Stimulated activated CD4-positive, alpha-beta T cell treated with anti-CD3 and anti-CD28 coated beads, Interleukin-4, amount 100 ng/mL, for 4 hours (primary cell): ENCODE data around the gene RLN3.
"Not testable (repeated sequence)": the region's sequence is repeated elsewhere in the genome, so short reads cannot be mapped to it uniquely, and the experiment has no call there.

Experiments used
- DNase-seq, 2 experiments: peaks; one replicate each; pipeline ENCODE4 v3.0.0-alpha.2; 2020

The RLN3 gene

GRCh38 chr19:13995878-13996765 is 31.8 kb upstream of the RLN3 start:
- no peak for DNase-seq

GRCh38 chr19:13996928-13997630 is 30.9 kb upstream of the RLN3 start:
- DNase-seq: no peak

- no peak for DNase-seq
These were observed 30.4 kb upstream of the RLN3 start for GRCh38 chr19:13997631-13997962.

GRCh38 chr19:13998426-13998825 is 29.5 kb upstream of the RLN3 start:
- no peak for DNase-seq

GRCh38 chr19:13999085-13999484 is 28.9 kb upstream of the RLN3 start:
- DNase-seq: no peak

DNA sequence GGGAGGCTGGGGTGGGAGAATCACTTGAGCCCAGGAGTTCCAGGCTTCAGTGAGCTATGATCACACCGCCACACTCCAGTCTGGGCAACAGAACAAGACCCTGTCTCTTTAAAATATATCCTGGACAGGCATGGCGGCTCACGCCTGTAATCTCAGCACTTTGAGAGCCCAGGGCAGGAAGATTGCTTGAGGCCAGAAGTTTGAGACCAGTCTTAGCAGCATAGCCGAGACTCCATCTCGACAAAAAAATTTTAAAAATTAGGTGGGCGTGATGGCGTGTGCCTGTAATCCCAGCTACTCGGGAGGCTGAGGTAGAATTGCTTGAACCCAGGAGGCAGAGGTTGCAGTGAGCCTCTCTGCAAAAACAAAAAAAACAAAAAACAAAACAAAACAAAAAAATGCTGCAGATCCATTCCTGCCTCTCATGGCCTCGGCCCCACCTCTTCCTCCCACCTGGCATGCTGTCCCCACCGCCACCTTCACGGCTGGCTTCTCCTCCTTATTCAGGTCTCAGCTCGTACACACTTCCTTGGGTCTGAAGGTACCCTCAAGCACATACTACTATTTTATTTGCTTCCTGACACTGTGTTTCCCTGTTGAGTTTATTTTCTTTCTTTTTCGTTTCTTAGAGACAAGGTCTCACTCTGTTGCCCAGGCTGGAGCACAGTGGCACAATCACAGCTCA is 27.1 kb upstream of the RLN3 start:
- DNase-seq: no peak

DNA sequence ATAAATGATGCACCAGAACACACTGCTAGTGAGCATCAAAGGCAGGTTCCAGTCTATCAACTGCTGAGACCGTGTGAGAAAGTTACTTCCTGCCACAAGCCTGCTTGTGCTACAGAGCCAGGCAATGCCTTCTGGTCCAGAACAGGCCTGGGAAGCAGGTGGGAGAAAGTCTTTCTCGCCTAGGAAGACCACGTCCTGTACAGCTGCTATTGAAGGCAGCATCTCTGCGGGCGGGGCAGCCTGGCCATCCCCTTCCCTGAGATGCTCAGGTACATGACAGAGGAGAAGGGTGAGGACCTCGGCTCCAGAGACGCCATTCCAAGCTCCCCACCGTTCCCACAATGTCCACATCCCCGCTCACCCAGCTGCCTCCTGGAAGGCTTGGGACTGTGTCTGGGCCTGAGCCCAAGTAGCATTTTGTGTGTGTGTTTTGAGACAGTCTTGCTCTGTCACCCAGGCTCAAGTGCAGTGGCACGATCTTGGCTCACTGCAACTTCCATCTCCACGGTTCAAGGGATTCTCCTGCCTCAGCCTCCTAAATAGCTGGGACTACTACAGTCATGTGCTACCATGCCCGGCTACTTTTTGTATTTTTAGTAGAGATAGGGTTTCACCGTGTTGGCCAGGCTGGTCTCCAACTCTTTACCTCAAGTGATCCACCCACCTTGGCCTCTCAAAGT is 25.2 kb upstream of the RLN3 start:
- no peak for DNase-seq

GRCh38 chr19:14003251-14004055 is 24.5 kb upstream of the RLN3 start:
- DNase-seq: no peak

GRCh38 chr19:14004619-14005348 is 23.2 kb upstream of the RLN3 start:
- no peak for DNase-seq

DNA sequence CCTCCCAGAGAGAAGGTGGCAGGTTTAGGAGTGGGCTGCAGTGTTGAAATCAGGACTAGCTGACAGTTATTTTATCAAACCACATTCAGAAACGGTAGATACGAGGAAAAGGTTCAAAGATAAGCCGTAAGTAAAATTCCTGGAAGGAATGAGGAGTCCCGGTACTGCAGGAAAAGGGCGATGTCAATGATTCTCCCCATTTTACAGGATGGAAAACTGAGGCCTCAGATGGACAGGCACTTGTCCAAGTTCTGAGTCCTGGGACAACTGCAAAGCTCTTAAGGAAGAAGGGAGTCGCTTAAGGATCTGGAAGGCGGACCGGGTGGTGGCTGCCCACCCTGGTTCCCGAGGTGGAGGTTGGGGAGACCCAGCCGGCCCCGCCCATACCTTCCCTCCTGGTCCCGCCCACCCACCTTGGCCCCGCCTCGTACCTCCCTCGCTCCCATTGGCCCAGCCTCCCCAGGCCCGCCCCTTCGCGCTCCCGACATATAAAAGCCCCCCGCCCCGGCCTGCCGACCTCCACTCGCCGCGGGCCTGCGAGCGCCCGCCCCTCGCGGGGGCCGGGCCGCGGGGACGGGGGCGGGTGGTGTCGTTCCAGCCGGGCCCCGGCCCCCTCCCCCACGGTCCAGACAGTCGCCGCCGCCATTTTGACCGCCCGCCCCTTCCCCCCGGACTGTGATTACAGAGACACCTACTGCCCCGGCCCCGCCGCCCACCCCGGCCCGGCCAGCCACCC is 22.4 kb upstream of the RLN3 start:
- DNase-seq: peak; percentile 85 to 91

- peak; percentile 99 to 100 for DNase-seq
These were observed 21.7 kb upstream of the RLN3 start, which contains the start of gene RFX1 for GRCh38 chr19:14006085-14006765. Gene RFX1, minus strand, starts transcription at chr19:14006320. Its CDS starts 12,477 bp downstream, at chr19:13993843.

DNA sequence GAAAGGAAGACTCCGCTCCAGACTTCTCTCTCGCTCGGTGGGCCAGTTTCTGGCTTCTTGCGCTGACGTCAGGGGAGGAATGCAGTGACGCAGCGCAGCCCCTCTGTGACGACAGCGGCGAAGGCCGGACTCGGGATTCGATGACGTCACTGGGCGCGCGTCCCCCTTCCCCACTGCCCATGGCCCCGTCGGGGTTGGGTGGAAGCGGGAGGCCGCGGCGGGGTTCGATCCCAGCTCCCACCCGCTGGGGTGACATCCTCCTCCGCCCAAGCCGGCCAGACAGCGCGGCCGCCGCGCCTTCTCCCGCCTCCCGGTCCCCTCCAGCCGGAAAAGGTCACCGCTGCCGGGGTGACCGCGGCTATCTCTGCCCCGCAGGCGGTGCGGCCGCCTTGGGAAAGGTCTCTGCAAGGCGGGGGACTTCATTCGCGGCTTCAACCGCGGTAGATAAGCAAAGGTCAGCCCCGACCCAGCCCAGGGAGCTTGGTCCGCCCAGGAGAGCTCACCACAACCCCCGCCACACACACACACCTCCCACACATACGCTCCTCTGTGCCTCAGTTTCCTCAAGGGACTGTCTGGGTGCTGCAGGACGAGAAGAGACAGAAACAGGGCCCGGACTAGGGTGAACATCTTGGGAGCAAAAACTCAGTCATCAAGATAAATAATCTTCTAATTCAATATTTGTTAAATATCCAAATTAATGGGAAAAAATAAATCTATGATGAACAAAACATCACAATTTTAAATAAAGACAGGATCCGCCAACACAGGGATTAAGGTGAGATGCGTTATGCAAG is 21.0 kb upstream of the RLN3 start:
- peak in 1 of 2 experiments; percentile 75 for DNase-seq

GRCh38 chr19:14012378-14012915 is 15.5 kb upstream of the RLN3 start:
- DNase-seq: no peak

DNA sequence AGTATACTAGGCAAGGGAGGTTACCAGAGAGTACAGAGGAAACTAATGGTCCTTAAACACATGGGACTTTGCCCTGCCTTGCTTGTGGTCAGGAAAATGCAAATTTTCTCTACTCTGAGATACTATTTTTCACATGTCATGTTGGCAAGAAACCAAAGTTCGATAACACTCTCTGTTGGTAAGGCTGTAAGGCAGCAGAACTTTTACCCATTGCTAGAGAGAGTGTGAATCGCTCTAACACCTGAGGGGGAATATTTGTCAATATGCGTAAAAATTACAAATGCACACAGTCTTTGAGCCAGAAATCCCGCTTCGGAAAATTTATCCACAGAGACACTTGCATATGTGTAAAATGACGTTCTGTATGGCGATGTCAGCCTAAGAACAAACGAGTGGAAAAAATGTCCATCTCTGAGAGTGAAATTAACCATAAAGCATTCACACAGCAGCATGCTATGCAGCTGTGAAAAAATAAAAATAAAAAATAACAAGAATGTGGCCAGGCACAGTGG is 12.4 kb upstream of the RLN3 start:
- DNase-seq: no peak

- DNase-seq: no peak
These were observed 8.8 kb upstream of the RLN3 start for GRCh38 chr19:14019100-14019499.

DNA sequence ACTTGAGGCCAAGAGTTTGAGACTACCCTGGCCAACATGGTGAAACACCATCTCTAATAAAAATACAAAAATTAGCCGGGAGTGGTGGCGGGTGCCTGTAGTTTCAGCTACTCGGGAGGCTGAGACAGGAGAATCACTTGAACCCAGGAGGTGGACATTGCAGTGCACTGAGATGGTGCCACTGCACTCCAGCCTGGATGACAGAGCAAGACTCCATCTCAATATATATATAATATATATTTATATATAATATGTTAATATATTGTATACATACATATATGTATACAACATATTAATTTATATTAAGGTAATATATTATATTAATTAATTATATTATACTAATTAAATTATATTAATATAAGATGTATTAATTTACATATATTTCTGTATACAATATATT is 8.2 kb upstream of the RLN3 start:
- not testable (repeated sequence) for DNase-seq

- no peak for DNase-seq
These were observed 6.5 kb upstream of the RLN3 start for GRCh38 chr19:14021474-14021873.

DNA sequence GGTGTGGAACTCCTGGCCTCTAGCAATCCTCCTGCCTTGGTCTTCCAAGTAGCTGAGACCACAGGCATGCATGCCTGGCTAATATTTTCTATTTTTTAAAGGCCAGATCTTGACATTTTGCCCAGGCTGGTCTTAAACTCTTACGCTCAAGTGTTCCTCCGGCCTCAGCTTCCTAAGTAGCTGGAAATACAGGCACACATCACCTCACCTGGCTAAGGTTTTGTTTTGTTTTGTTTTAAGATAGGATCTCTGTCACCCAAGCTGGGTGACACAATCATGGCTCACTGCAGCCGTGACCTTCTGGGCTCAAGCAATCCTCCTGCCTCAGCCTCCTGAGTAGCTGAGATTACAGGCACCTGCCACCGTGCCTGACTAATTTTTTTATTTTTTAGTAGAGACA is 5.5 kb upstream of the RLN3 start:
- DNase-seq: no peak
